Measurements from ENCODE around the gene ITGB6. TPM values are rescaled to one million over a fixed set of nuclear protein-coding genes. Genes with fewer than 3 reads are reported as not detected.
"Not testable (repeated sequence)": the region's sequence is repeated elsewhere in the genome, so short reads cannot be mapped to it uniquely, and the experiment has no call there.

The ITGB6 gene
- total and polyA plus RNA-seq, 10 of the 15 experiments (the other 5 are each of a cell fraction or from before 2014, with no cell fraction given): 0.04 TPM; not detected in 9

DNA sequence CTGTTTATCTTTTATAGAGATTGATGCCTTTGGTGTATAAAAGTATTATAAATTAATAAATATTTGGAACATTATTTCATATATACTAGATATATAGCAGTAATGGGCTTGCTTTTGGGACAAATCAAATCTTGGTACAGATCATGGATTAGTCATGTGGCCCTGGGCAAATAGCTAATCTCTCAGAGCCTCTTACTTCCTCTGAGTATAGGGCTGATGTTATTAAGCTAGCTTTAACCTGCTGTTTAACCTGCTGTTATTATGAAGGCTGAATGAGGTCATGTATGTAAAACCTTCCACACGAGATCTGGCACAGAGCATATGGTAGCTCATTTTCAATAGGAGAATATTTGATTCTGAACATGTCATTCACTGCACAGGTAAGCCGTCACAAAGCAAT lies 5.7 kb downstream of the ITGB6 start:
- WGBS (ENCODE audit: insufficient coverage, insufficient replicate concordance, low lambda C conversion rate, missing lambda C conversion rate): 46% methylated on average over 2 of the region's 2 CpGs
- FAIRE-seq: no peak
- TF ChIP-seq FOXK2 (IDR thresholded peaks at IDR 0.05): no peak
- no peak for TF ChIP-seq NRF1 (conservative IDR thresholded peaks at IDR 0.05; ENCODE audit: low read depth, low read length)
- no peak for TF ChIP-seq ZNF274 (IDR thresholded peaks at IDR 0.05; ENCODE audit: insufficient read depth, insufficient read length)
- no peak for TF ChIP-seq CBX3 (IDR thresholded peaks at IDR 0.05; ENCODE audit: borderline replicate concordance, low read depth)
- TF ChIP-seq KDM1A (IDR thresholded peaks at IDR 0.05; ENCODE audit: borderline replicate concordance): no peak
- TF ChIP-seq EED (IDR thresholded peaks at IDR 0.05; ENCODE audit: low read depth): no peak

DNA sequence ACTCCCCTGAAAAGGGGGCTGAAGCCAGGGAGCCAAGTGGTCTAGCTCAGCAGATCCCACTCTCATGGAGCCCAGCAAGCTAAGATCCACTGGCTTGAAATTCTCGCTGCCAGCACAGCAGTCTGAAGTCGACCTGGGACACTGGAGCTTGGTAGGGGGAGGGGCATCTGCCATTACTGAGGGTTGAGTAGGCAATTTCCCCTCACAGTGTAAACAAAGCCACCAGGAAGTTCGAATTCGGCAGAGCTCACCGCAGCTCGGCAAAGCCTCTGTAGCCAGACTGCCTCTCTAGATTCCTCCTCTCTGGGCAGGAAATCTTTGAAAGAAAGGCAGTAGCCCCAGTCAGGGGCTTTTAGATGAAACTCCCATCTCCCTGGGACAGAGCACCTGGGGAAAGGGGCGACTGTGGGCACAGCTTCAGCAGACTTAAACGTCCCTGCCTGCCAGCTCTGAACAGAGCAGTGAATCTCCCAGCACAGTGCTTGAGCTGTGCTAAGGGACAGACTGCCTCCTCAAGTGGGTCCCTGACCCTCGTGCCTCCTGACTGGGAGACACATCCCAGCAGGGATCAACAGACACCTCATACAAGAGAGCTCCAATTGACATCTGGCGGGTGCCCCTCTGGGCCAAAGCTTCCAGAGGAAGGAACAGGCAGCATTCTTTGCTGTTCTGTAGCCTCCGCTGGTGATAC lies 18.8 kb downstream of the ITGB6 start:
- FAIRE-seq; H3K9me3 ChIP-seq (replicated peaks; ENCODE audit: control insufficient read depth, insufficient read depth, low read length); H3K36me3 ChIP-seq (ENCODE audit: control insufficient read depth in 2 of 2, insufficient read depth in 2 of 2, low read length in 1 of 2); BruUV-seq (replicated peaks); ATAC-seq; CTCF ChIA-PET; H3K27me3 ChIP-seq (replicated peaks in 1 of 2; ENCODE audit: control insufficient read depth in 2 of 2, insufficient read depth in 2 of 2, low read length in 1 of 2); intact Hi-C loops (cut with micrococcal nuclease; ENCODE audit: unreplicated experiment); H3K4me2 ChIP-seq (ENCODE audit: control insufficient read depth, insufficient read depth); H4K20me1 ChIP-seq (ENCODE audit: control insufficient read depth, insufficient read depth); H2AFZ ChIP-seq (ENCODE audit: control insufficient read depth, low read depth, low read length); in situ Hi-C loops (cut with MboI); H3K27ac ChIP-seq (ENCODE audit: control insufficient read depth, insufficient read depth); H3K4me1 ChIP-seq (ENCODE audit: control insufficient read depth, insufficient read depth, low read length); RAD21 ChIA-PET (ENCODE audit: unreplicated experiment); H3K4me3 ChIP-seq; H3K9ac ChIP-seq (ENCODE audit: control insufficient read depth, insufficient read depth, low read length); POLR2A ChIA-PET; DNase-seq (ENCODE audit: low read depth, low spot score); H3K79me2 ChIP-seq (ENCODE audit: control insufficient read depth, insufficient read depth, low read length): not testable (repeated sequence)
- 15% methylated on average over 11 of the region's 11 CpGs for WGBS (ENCODE audit: insufficient coverage, insufficient replicate concordance, low lambda C conversion rate, missing lambda C conversion rate)
- SMC1A ChIA-PET (ENCODE audit: uncharacterized antibody, unreplicated experiment): interaction anchor here (0.8 kb wide), 1 partner anchor 37 kb away, joined by 3 read pairs; no protein-coding TSS in a partner anchor

More for the DNA sequence above, 5.7 kb downstream of the ITGB6 start:
- ChIA-PET RAD21 (ENCODE audit: unreplicated experiment) (interaction anchor here (1.3 kb wide), 1 partner anchor 84 kb away, joined by 3 read pairs; no protein-coding TSS in a partner anchor), SMC1A (ENCODE audit: uncharacterized antibody, unreplicated experiment) (no interaction called here), POLR2A (no interaction called here), CTCF (interaction anchor here (1.4 to 1.6 kb wide), 2 partner anchors 16 to 21 kb away, joined by 4 to 7 read pairs; no protein-coding TSS in a partner anchor)
- no peaks in the 10 kb centered on the region for H3K9me3 ChIP-seq (replicated peaks; ENCODE audit: control insufficient read depth, insufficient read depth, low read length)
- no peaks in the 10 kb centered on the region for H4K20me1 ChIP-seq (ENCODE audit: control insufficient read depth, insufficient read depth)
- ATAC-seq (no peak), DNase-seq (ENCODE audit: low read depth, low spot score) (no peak)
- H3K36me3 ChIP-seq (ENCODE audit: control insufficient read depth in 2 of 2, insufficient read depth in 2 of 2, low read length in 1 of 2): no peaks in the 10 kb centered on the region
- in situ Hi-C loops (cut with MboI): no loop called here
- no peak overlapping the region for H2AFZ ChIP-seq (ENCODE audit: control insufficient read depth, low read depth, low read length)
- no peak overlapping the region for H3K27ac ChIP-seq (ENCODE audit: control insufficient read depth, insufficient read depth)
- H3K9ac ChIP-seq (ENCODE audit: control insufficient read depth, insufficient read depth, low read length): no peak overlapping the region
- H3K4me3 ChIP-seq: no peak overlapping the region
- H3K4me2 ChIP-seq (ENCODE audit: control insufficient read depth, insufficient read depth): no peak overlapping the region
- no peaks in the 10 kb centered on the region for H3K79me2 ChIP-seq (ENCODE audit: control insufficient read depth, insufficient read depth, low read length)
- intact Hi-C loops (cut with micrococcal nuclease; ENCODE audit: unreplicated experiment): no loop called here
- H3K4me1 ChIP-seq (ENCODE audit: control insufficient read depth, insufficient read depth, low read length): no peaks in the 10 kb centered on the region
- no TSS peak for BruUV-seq (replicated peaks)
- no peaks in the 10 kb centered on the region for H3K27me3 ChIP-seq (replicated peaks in 1 of 2; ENCODE audit: control insufficient read depth in 2 of 2, insufficient read depth in 2 of 2, low read length in 1 of 2)

DNA sequence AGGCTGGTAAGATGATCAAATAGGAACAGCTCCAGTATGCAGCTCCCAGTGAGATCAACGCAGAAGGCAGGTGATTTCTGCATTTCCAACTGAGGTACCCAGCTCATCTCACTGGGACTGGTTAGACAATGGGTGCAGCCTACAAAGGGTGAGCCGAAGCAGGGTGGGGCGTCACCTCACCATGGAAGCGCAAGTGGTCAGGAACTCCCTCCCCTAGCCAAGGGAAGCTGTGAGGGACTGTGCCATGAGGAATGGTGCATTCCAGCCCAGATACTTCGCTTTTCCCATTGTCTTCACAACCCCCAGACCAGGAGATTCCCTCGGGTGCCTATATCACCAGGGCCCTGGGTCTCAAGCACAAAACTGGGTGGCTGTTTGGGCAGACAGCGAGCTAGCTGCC lies 19.4 kb downstream of the ITGB6 start:
- FAIRE-seq; H3K4me2 ChIP-seq (ENCODE audit: control insufficient read depth, insufficient read depth); H3K27me3 ChIP-seq (replicated peaks in 1 of 2; ENCODE audit: control insufficient read depth in 2 of 2, insufficient read depth in 2 of 2, low read length in 1 of 2); H4K20me1 ChIP-seq (ENCODE audit: control insufficient read depth, insufficient read depth); DNase-seq (ENCODE audit: low read depth, low spot score); H3K4me3 ChIP-seq; RAD21 ChIA-PET (ENCODE audit: unreplicated experiment); in situ Hi-C loops (cut with MboI); ATAC-seq; H3K9ac ChIP-seq (ENCODE audit: control insufficient read depth, insufficient read depth, low read length); CTCF ChIA-PET; H3K27ac ChIP-seq (ENCODE audit: control insufficient read depth, insufficient read depth); SMC1A ChIA-PET (ENCODE audit: uncharacterized antibody, unreplicated experiment); BruUV-seq (replicated peaks); intact Hi-C loops (cut with micrococcal nuclease; ENCODE audit: unreplicated experiment); H3K4me1 ChIP-seq (ENCODE audit: control insufficient read depth, insufficient read depth, low read length); H2AFZ ChIP-seq (ENCODE audit: control insufficient read depth, low read depth, low read length); H3K36me3 ChIP-seq (ENCODE audit: control insufficient read depth in 2 of 2, insufficient read depth in 2 of 2, low read length in 1 of 2); H3K79me2 ChIP-seq (ENCODE audit: control insufficient read depth, insufficient read depth, low read length); H3K9me3 ChIP-seq (replicated peaks; ENCODE audit: control insufficient read depth, insufficient read depth, low read length): not testable (repeated sequence)
- 41% methylated on average over 7 of the region's 7 CpGs for WGBS (ENCODE audit: insufficient coverage, insufficient replicate concordance, low lambda C conversion rate, missing lambda C conversion rate)
- POLR2A ChIA-PET: interaction anchor here (0.7 kb wide), 1 partner anchor 228 kb away, joined by 3 read pairs; no protein-coding TSS in a partner anchor

Measured in GM12878 (cell line).